ENCODE data around the gene RTRAF.

DNA sequence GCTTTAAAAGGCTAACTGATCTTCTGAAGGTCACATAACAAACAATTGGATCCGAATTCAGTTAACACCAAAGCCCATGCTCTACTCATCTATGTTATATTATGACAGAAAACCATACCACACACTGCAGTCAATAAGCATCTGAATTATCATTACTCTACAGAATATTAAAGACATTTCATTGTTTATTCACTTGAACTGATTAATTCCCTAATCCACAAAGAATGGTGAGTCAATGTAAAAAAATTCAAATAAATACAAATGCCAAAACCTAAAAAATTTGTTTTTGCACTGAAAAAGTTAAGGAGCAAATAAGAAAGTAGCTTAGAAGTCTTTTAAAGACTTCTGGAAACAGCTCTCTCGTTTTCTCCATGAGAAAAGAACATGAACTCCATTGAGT is 65.8 kb downstream of the RTRAF start:
- TF ChIP-seq, protein P1, sequence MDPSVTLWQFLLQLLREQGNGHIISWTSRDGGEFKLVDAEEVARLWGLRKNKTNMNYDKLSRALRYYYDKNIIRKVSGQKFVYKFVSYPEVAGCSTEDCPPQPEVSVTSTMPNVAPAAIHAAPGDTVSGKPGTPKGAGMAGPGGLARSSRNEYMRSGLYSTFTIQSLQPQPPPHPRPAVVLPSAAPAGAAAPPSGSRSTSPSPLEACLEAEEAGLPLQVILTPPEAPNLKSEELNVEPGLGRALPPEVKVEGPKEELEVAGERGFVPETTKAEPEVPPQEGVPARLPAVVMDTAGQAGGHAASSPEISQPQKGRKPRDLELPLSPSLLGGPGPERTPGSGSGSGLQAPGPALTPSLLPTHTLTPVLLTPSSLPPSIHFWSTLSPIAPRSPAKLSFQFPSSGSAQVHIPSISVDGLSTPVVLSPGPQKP (IDR thresholded peaks at IDR 0.05; ENCODE audit: low read depth, low read length): no peak
- TF ChIP-seq JUND (IDR thresholded peaks at IDR 0.05; ENCODE audit: low read depth, low read length): no peak
- no peak for TF ChIP-seq POLR2A (IDR thresholded peaks at IDR 0.05; ENCODE audit: low read depth, low read length)
- TF ChIP-seq, protein P2, sequence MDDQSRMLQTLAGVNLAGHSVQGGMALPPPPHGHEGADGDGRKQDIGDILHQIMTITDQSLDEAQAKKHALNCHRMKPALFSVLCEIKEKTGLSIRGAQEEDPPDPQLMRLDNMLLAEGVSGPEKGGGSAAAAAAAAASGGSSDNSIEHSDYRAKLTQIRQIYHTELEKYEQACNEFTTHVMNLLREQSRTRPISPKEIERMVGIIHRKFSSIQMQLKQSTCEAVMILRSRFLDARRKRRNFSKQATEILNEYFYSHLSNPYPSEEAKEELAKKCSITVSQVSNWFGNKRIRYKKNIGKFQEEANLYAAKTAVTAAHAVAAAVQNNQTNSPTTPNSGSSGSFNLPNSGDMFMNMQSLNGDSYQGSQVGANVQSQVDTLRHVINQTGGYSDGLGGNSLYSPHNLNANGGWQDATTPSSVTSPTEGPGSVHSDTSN (IDR thresholded peaks at IDR 0.05; ENCODE audit: insufficient replicate concordance, low read depth, low read length): no peak
- no peak for TF ChIP-seq ZBED1 (IDR thresholded peaks at IDR 0.05; ENCODE audit: borderline replicate concordance)
